Measurements from ENCODE around the gene TET2.

DNA sequence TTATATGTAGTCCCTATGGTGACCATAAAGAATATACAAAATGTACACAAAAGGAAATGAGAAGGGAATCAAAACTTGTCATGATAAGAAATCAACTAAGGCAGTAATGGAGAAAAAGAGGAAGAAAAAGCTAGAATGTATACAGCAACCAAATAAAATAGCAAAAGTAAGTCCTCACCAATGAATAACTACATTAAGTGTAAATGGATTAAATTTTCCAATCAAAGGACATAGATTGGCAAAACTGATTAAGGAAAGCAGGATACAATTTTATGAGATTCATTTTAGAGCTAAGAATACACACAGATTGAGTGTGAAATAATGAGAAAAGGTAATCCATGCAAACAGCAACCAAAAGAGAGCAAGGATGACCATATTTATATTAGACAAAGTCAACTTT, 157.4 kb downstream of the TET2 start:
- TF ChIP-seq, protein P1, sequence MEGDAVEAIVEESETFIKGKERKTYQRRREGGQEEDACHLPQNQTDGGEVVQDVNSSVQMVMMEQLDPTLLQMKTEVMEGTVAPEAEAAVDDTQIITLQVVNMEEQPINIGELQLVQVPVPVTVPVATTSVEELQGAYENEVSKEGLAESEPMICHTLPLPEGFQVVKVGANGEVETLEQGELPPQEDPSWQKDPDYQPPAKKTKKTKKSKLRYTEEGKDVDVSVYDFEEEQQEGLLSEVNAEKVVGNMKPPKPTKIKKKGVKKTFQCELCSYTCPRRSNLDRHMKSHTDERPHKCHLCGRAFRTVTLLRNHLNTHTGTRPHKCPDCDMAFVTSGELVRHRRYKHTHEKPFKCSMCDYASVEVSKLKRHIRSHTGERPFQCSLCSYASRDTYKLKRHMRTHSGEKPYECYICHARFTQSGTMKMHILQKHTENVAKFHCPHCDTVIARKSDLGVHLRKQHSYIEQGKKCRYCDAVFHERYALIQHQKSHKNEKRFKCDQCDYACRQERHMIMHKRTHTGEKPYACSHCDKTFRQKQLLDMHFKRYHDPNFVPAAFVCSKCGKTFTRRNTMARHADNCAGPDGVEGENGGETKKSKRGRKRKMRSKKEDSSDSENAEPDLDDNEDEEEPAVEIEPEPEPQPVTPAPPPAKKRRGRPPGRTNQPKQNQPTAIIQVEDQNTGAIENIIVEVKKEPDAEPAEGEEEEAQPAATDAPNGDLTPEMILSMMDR (conservative IDR thresholded peaks at IDR 0.05; ENCODE audit: low read depth, low read length) = no peak
- TF ChIP-seq EZH2 (IDR thresholded peaks at IDR 0.05; ENCODE audit: borderline replicate concordance, low read depth, low read length, poor library complexity, severe bottlenecking) = no peak

Measured in A673 (cell line).